Measurements from ENCODE around the gene FHIT.

DNA sequence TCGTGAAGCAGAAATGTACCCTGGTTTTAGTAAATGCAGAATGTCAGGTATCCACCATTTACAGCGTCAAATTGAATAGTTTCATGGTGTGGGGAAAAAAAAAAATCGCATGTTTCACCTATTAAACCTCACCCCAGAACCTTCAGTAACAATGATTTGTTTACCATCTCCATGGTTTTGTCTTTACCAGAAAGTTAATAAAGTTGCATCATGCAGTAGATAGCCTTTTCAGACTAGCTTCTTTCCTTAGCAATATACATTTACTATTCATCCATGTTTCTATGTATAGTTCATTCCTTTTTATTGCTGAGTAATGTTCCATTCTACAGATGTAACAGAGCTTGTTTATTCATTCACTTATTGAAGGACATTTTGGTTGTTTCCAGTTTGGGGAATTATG is 1066.1 kb downstream of the FHIT start:
- TF ChIP-seq, protein P1, sequence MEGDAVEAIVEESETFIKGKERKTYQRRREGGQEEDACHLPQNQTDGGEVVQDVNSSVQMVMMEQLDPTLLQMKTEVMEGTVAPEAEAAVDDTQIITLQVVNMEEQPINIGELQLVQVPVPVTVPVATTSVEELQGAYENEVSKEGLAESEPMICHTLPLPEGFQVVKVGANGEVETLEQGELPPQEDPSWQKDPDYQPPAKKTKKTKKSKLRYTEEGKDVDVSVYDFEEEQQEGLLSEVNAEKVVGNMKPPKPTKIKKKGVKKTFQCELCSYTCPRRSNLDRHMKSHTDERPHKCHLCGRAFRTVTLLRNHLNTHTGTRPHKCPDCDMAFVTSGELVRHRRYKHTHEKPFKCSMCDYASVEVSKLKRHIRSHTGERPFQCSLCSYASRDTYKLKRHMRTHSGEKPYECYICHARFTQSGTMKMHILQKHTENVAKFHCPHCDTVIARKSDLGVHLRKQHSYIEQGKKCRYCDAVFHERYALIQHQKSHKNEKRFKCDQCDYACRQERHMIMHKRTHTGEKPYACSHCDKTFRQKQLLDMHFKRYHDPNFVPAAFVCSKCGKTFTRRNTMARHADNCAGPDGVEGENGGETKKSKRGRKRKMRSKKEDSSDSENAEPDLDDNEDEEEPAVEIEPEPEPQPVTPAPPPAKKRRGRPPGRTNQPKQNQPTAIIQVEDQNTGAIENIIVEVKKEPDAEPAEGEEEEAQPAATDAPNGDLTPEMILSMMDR (IDR thresholded peaks at IDR 0.05; ENCODE audit: low read depth, low read length, missing input control): no peak
- TF ChIP-seq, protein P2, sequence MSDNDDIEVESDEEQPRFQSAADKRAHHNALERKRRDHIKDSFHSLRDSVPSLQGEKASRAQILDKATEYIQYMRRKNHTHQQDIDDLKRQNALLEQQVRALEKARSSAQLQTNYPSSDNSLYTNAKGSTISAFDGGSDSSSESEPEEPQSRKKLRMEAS (IDR thresholded peaks at IDR 0.05): no peak
- TF ChIP-seq, protein P3, sequence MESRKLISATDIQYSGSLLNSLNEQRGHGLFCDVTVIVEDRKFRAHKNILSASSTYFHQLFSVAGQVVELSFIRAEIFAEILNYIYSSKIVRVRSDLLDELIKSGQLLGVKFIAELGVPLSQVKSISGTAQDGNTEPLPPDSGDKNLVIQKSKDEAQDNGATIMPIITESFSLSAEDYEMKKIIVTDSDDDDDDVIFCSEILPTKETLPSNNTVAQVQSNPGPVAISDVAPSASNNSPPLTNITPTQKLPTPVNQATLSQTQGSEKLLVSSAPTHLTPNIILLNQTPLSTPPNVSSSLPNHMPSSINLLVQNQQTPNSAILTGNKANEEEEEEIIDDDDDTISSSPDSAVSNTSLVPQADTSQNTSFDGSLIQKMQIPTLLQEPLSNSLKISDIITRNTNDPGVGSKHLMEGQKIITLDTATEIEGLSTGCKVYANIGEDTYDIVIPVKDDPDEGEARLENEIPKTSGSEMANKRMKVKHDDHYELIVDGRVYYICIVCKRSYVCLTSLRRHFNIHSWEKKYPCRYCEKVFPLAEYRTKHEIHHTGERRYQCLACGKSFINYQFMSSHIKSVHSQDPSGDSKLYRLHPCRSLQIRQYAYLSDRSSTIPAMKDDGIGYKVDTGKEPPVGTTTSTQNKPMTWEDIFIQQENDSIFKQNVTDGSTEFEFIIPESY (IDR thresholded peaks at IDR 0.05): no peak
- TF ChIP-seq RXRA (IDR thresholded peaks at IDR 0.05): no peak
- TF ChIP-seq GABPA (IDR thresholded peaks at IDR 0.05 in 1 of 2, conservative IDR thresholded peaks at IDR 0.05 in 1 of 2): no peak
- TF ChIP-seq, protein P4, sequence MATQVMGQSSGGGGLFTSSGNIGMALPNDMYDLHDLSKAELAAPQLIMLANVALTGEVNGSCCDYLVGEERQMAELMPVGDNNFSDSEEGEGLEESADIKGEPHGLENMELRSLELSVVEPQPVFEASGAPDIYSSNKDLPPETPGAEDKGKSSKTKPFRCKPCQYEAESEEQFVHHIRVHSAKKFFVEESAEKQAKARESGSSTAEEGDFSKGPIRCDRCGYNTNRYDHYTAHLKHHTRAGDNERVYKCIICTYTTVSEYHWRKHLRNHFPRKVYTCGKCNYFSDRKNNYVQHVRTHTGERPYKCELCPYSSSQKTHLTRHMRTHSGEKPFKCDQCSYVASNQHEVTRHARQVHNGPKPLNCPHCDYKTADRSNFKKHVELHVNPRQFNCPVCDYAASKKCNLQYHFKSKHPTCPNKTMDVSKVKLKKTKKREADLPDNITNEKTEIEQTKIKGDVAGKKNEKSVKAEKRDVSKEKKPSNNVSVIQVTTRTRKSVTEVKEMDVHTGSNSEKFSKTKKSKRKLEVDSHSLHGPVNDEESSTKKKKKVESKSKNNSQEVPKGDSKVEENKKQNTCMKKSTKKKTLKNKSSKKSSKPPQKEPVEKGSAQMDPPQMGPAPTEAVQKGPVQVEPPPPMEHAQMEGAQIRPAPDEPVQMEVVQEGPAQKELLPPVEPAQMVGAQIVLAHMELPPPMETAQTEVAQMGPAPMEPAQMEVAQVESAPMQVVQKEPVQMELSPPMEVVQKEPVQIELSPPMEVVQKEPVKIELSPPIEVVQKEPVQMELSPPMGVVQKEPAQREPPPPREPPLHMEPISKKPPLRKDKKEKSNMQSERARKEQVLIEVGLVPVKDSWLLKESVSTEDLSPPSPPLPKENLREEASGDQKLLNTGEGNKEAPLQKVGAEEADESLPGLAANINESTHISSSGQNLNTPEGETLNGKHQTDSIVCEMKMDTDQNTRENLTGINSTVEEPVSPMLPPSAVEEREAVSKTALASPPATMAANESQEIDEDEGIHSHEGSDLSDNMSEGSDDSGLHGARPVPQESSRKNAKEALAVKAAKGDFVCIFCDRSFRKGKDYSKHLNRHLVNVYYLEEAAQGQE (IDR thresholded peaks at IDR 0.05): no peak
- TF ChIP-seq SP1 (IDR thresholded peaks at IDR 0.05): no peak
- TF ChIP-seq RAD21 (IDR thresholded peaks at IDR 0.05): no peak
- no peak for TF ChIP-seq YY1 (IDR thresholded peaks at IDR 0.05)
- TF ChIP-seq JUND (IDR thresholded peaks at IDR 0.05): no peak
- TF ChIP-seq, protein P5, sequence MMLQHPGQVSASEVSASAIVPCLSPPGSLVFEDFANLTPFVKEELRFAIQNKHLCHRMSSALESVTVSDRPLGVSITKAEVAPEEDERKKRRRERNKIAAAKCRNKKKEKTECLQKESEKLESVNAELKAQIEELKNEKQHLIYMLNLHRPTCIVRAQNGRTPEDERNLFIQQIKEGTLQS (IDR thresholded peaks at IDR 0.05): no peak
- no peak for TF ChIP-seq FOXA1 (IDR thresholded peaks at IDR 0.05)
- no peak for TF ChIP-seq EGR1 (IDR thresholded peaks at IDR 0.05; ENCODE audit: low read depth in 2 of 2)

Data from liver (tissue), 3 donors.